Epidermal melanocyte (primary cell): ENCODE measurements around the gene MOB3B.

Experiments
- DNase-seq: peaks from one replicate; pipeline ENCODE4 v3.0.0; 2011; ENCODE audit warnings: low spot score; ENCODE audit not compliant: insufficient read length

Gene MOB3B

DNA sequence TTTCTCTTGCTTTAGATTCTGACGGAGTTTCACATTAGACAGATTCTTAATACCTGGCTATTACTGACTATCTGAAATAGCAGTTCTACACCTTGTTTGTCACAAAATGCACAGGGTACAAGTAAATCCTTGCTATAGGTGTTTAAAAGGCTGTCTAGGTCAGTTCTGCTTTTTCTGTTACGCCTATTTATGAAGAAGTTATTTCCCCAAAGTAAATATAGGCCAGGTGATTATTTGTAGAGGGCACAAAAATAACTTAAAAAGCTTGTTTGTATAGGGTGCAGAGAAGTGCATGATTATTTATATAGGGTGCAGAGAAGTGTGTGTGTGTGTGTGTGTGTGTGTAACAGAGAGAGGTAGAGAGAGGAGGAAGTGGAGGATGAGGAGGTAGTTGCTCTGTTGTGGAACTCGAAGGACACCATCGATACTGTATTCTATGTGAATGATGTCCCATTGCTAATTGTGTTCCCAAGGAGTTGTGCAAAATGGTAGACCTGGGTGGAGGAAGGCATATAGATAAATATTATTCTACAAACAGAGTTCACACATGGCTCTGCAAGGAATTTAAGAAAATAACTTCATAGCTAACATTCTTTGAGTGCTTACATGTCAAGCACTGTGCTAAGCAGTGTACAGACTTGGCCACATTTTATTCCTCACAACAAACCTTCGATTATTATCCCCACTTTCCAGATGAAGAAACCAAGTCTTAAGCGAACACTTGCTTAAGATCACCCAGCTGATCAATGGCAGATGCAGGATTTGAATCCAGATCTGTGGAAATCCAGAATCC is 136.4 kb downstream of the MOB3B start:
- no peak for DNase-seq

DNA sequence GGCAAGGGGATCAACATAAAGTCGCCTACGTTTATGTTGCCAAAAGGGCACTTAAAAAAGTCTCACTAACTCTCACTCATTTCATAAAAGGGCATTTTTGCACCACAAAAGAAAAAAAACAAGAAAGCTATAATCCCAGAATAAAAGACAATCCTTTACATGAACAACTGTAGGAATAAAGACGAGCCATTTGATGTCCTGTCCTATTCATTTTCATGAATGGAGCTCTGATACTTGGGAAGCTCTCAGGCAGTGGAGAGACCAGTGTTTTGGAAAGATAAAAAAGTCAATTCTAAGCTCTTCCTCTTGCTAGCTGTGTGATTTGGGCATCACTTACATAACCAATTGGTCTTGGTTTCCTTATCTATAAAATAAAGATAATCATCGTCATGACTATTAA is 137.2 kb downstream of the MOB3B start:
- no peak for DNase-seq

DNA sequence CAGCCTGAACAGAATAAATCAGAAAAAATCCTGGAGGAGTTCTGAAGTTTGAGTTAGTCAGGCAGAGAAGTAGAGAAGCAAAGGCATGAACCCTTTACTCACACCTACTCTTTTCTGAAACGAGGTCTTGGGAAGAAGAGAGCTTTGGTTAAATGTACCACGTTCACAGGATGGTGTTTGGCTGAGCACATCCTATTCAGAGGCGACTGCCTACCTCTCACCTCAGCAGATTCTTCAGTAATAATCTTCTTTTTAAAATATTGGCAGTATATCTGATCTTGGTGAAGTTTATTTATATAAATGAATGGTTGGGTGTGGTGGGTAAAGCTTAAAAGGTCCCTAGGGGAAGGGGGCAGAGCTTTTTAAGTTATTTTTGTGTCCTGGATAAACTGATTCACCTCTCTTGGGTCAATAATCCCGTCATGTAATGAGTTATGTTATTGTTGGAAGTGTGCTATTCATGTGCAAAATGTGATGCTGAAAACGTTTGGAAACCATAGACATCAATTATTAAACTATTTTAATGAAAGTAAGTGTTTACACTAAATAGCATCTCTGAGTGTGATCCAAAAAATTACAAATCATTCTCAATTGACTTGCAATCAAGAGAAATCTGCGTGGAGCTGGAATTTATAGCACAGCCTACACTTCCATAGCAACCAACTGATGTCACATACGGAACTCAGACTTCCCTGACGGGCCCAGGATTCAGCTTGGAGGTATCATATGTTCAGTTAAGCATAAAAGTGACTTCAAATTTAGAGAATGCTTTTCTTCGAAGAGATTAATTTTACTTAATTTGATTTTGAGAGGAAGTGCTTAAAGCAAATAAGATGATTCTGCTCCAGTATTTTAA is 138.3 kb downstream of the MOB3B start:
- no peak for DNase-seq

DNA sequence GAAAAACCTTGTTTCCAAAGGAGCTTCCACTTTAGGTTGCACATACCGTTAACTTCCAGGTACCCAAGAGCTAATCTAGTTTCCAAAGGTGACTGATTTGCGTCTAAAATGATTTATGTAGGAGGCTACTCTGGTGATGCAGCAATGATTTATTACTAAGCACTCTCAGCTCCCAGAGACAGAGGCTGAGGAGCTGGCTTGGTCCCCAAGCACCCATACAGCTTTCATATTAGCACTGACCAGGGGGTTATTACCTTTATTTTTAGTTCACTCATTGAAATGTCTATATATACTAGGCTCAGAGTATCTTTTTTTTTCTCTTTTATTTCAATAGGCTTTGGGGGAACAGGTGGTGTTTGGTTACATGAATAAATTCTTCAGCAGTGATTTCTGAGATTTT is 141.5 kb downstream of the MOB3B start:
- no peak for DNase-seq

DNA sequence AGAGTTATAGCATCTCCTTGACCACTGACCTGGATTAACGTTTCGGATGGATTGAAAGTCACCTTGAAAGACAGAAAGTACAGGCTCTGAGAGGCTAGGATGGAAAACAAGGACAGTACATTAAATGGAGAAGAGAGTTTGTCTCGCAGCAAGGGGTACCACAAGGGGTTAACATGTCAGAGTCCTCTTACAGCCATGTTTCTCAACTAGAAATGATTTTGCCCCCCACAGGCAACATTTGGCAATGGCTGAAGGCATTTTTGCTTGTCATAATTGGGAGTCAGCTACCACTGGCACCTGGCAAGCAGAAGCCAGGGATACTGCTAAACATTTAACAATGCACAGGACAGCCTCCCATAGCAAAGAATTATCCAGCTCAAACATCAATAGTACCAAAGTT is 141.9 kb downstream of the MOB3B start:
- no peak for DNase-seq

DNA sequence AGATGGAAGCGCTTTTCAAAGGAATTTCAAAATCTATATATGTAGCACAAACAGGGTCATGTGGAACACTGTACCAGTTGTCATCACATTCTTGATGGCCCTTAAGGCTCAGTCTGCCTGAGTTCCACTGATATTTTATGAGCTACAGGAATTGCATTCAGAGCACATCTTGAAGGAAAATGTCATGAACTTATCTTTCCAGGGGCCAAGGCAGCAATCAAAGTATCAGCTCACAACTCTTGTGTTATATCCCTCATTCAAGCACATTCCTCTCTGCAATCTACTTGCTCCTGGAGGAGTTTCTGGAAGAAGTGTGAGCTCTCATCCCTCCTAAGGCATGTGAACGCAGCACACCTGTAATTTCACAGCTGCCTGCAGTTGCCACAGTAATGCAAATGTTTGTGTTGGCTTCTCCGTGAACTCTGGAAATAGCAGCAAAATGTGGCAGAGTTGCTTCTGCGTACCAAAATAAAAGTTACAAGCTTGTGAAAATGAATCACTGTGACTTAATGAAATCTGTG is 143.0 kb downstream of the MOB3B start:
- DNase-seq = no peak

DNA sequence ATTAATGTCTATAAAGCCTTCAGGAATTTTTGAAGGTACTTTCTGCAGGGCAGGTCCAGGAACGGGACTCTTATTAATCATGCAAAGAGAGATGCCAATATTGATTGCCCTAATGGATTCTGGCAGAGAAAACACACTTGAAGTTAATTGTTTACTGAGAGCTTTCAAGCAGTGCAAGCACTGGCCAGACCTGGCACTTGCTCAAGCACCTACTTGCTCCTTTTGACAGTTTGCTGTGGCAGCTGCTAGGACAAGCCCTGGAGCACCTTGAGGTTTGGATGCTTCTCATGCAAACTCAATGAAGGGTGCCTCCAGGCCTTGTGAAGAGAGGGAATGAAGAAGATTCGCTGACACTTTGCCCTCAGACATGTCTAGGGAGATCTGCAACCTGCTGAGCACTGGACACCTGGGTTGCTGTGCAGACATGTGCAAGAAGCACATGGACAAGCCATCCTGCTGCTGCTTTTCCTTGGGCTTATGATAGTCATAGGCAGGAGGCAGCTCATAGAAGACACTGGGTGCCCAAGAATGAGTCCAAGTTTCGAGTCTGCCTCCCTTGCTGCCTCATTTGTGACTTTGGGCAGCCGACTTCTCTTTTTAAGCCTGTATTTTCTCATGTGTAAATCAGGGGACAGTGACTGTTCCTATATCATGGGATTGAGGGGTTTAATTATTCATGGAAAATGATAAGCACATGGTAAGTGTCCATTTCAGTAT is 143.8 kb downstream of the MOB3B start:
- no peak for DNase-seq

DNA sequence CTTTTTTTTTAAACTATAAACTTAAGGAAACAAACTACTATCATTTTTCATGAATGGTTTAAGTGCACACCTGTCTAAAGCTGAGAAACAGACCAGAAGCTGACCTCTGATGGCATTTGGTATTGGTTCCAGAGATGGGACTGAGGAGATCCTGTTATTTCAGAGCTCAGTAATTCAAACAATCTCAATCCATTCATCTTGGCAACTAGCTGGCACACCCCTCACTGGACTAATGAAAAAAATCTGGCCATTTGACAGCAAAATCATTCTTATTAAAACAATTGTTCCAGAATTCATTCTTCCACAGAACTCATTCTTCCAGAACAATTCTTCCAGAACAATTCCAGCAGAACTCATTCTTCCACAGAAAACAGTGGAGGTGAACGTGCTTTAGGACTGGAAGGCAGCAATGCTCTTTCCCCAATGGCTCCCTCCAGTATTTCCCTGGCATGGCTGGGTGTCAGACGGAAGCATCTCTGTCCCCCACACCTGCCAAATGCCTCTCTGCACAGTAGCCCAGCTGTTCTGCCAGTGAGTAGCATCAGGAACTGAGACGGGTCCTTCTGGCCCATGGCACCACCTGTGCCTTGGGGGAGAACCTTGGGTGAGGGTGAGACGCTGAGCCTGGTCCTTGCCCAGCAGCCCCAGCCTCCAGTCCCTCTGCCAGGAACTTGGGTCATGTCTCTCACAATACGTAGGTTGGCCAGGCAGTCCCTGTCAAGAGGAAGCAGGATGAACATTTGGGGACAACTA is 145.2 kb downstream of the MOB3B start:
- no peak for DNase-seq

DNA sequence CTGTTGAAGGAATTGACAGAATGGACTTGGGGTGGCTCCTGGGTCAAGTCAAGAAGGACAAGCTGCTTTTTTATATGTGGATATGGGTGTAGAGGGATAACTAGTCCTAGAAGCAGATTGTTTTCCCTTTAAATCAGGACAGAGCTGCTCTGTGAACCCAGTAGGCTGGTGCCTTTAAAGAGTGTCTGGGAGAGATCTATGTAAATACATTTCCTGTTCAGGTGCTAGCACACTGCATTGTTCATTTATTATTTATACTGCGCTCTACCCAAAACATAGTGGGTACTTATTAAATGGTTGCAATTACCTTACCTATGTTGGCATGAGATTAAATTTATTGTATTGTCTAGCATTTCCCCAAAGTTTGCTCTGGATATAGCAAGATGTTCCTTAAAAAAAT is 146.1 kb downstream of the MOB3B start:
- DNase-seq = no peak

DNA sequence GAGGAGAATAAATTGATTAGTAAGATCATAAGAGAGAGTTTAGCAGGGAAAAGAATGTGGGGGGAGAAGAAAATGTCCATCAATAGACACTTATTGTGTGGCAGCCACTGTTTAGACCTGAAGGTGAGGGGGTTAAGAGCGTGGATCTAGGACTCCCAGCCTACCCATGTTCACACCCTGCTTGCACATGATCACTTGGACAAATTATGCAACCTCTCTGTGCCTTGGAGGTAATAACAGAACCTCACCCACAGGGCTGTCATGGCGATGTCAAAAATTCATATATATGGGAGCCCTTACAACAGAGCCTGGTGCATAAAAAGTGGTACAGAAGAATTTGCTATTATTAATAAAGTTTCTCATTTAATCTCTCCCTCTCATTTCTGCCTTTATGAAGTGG is 146.6 kb downstream of the MOB3B start:
- DNase-seq = no peak

DNA sequence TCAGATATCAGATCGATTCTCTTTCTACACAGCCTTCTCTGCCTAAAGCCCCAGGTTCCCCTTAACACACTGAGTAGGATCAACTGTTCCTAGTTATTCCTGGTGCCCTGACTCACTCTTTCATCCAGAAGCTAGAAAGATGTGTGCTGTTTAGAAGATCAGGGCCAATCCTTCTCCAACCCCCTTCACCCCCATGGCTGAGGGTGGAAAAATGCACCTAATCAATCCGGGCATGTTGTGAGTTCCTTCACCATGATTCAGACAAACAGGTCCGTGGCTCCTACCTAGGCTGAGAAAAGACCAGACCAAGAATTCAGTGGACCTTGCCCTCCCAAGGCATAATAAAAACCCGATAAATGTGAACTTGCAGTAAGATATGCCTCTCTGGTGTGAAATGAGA is 147.3 kb downstream of the MOB3B start:
- no peak for DNase-seq

DNA sequence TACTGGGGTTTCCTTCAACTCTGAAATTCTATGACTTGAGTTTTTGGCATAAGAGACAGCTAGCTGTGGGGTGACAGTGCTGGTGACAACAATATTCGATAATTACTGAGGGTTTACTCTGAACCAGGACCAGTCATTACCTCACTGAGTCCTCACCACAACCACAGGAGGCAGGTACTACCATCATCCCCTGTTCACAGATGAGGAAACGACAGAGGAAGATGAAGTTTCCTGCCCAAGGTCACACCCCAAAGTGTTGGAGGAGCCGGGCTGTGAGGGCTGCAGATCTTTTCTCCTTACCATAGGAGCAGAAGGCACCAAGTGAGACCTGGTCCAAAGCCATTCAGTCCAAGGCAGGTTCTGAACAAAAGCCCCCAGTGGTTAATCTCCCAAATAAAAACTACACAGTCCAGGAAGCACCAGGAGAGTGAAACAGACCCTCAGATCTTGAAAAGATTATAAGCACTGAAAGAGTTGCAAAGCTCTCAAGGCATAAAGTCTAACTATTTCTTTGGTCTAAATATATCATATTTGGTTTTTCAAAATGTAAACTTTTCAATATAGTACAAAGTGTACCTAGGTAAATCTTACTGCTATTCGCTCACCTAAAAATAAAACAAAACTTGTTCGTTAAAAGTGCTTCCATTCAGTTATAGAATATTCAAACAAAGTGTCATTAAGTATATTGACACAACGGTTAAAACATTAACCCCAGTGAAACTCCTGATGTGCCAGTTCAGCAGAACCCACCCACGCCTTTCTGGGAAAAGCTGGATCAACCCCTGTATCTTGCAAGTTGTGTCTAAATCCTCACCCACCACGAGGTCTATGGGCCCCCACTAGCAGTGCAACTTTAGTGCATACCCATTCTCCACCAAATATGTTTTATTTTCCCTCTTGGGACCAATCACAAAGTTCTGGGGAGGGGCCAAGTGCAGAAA is 150.0 kb downstream of the MOB3B start:
- DNase-seq = no peak

DNA sequence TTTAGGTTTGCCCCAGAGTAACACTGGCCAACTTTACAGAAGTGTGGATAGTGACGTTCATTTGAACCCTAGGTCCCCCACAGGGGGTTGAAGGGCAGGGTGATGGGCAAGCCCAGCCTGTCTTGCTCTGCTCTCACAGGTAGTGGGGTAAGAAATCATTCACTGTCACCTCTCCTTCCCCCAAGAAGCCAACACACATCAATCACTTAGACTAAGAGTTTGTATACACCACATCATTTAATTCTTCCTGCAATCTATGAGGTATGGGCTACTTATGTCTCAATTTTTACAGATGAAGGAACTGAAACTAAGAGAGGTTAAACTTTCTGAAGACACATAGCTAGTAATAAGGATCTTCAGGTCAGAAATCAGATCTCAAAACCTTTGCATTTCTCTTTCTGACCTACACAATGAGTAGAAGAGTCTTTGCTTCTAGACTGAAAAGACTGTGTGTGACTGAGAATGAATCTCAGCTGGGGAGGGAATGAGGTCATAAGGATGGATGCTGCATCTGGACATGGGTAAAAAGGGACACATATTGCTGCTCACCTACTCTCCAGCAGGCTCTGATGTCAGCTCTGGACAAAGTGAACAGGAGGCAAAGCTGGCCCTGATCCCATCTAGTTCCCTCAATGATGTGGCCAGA is 151.7 kb downstream of the MOB3B start:
- DNase-seq = no peak

DNA sequence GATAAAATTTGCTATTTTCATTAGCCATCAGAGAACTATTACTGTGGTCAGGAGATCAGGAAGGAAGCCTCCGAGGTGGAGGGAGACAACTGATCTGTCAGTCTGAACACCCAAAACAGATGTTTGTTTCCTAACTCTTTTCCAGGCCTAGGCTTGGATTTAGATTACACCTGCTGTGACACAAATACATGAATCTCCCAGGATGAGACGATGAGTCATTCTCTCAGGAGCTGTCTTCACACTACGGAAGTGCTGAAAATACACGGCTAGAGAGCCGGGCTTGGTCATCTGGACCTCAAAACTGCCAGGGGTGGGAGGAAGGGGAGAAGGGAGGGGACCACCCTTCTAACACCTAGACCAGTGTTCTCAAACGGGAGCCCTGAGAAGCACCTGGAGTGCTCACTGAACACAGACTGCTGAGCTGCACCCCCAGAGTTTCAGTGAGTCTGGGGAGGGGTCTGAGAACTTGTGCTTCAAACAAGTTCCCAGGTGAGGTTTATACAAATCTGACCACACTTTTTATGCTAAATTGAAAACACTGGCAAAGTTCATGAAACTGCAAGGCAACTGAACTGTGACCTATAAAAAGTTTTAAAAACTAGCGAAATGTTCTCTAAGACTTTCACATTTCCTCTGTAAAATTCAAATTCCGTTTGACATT is 152.3 kb downstream of the MOB3B start:
- DNase-seq = no peak

DNA sequence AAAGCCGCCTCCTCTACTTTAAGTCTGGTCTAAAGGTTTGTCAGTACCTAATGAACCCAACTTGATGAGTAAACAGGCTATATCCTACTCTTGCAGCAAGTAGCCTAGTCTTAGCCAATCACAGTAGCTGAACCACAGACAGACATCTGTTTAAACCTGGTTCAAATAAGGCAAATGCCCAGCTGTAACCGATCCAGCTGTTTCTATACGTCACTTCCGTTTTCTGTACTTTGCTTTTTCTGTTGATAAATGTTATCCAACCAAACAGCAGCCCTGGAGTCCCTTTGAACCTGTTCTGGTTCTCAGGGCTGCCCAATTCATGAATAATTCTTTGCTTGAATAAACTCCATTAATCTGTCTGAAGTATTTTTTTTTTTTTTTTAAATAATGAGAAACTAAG is 155.8 kb downstream of the MOB3B start:
- DNase-seq = no peak

DNA sequence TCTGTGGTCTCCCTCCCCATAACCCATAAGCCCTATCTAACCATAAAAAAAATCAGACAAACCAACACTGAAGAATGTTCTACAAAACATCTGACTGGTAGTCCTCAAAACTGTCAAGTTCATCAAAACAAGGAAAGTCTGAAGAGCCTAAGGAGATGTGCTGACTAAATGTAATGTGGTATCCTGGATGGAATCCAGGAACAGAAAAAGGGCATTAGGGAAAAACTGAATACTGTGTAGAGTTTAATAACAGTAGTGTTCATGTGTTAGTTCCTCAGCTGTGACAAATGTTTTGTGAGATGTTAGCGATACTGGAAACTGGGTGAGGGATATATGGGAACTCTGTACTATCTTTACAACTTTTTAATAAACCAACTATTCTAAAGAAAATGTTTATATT is 157.0 kb downstream of the MOB3B start:
- DNase-seq = no peak

DNA sequence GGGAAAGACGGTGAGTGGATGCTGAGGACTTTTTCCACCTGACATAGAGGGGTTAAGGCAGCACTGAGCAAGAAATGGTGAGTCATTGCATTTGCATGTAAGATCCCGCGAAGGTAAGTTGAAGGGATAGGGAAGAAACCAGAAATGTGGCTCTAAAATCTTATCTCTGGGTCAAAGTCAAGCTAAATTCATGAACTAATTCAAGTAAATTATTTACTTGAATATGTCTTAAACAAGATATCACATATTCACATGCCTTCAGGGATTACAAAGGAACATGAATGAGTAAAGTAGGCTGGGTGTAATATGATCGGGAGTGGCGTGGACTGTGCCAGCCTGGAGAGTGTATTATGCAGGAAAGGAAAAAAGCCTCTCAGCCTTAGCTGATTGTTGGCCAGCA is 158.2 kb downstream of the MOB3B start:
- no peak for DNase-seq

DNA sequence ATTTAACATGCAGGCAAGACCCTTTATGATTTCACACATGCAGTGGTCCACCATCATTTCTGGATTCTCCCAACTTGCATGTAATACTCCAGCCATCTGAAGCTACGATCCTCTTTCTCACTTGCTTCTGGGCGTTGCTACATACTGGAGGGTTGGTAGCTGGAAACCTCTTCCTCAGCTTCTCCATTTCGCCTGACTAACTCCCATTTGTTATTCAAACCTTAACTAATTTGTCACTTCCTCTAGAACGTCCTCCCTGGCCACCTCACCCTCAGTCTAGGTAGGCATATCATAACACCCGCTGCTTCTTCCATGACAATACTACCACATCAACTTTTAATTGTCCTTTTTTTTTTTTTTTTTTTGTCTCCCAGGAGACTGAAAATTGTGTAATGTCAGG is 160.0 kb downstream of the MOB3B start:
- DNase-seq = no peak
